ENCODE data around the gene C2.

The C2 gene

GRCh38 chr6:31899882-31900722 lies 27.4 kb upstream of the C2 start:
- Histone ChIP-seq H2AFZ (ENCODE audit: insufficient read depth, low read length, poor library complexity) (no peak overlapping the region), H4K12ac (ENCODE audit: low read depth, low read length) (no peak overlapping the region), H3K79me2 (ENCODE audit: control insufficient read depth, insufficient read depth, low read length, poor library complexity) (peaks cover 7% of the 10 kb centered on the region), H3K23ac (ENCODE audit: low read length) (no peak overlapping the region), H3K79me1 (ENCODE audit: low read length) (peaks cover 20% of the 10 kb centered on the region), H4K8ac (ENCODE audit: low read depth, low read length) (no peak overlapping the region), H2AK5ac (ENCODE audit: low read length) (no peak overlapping the region), H3K18ac (ENCODE audit: low read length) (no peak overlapping the region), H3K14ac (ENCODE audit: low read length) (no peak overlapping the region), H3K36me3 (ENCODE audit: control insufficient read depth in 1 of 2, insufficient read depth in 2 of 2, low read length in 2 of 2) (peaks cover 7 to 10% of the 10 kb centered on the region in 2 experiments), H3K9me3 (ENCODE audit: insufficient read depth, low read depth, low read length) (peaks cover 4% of the 10 kb centered on the region), H3K4ac (ENCODE audit: low read depth, low read length) (no peak overlapping the region), H2BK120ac (ENCODE audit: insufficient read depth, low read length, poor library complexity) (no peak overlapping the region), H3K4me3 (ENCODE audit: low read depth, low read length) (no peak overlapping the region), H4K91ac (ENCODE audit: low read depth, low read length) (no peak overlapping the region), H3K27me3 (ENCODE audit: insufficient read depth, low read length) (no peaks in the 10 kb centered on the region), H2BK12ac (ENCODE audit: low read length) (no peak overlapping the region), H3K4me1 (ENCODE audit: control insufficient read depth in 1 of 2, insufficient read depth in 2 of 2, low read length in 2 of 2) (peaks cover 15 to 17% of the 10 kb centered on the region in 2 experiments), H3K4me2 (ENCODE audit: low read length) (no peak overlapping the region), H3K9ac (ENCODE audit: low read length) (no peak overlapping the region), H3K27ac (ENCODE audit: low read depth, low read length) (no peak overlapping the region), H2BK5ac (ENCODE audit: low read depth, low read length, poor library complexity) (no peak overlapping the region)
- DNase-seq = no peak
- no CpG with 5 or more reads among the region's 49 CpGs for WGBS (ENCODE audit: extremely low coverage, insufficient coverage, insufficient read length)

GRCh38 chr6:31900917-31901414 lies 26.6 kb upstream of the C2 start:
- H3K4ac ChIP-seq (ENCODE audit: low read depth, low read length) = no peak overlapping the region
- no CpG with 5 or more reads among the region's 29 CpGs for WGBS (ENCODE audit: extremely low coverage, insufficient coverage, insufficient read length)
- peak overlapping the region; percentile 59 for H2AFZ ChIP-seq (ENCODE audit: insufficient read depth, low read length, poor library complexity)
- H3K18ac ChIP-seq (ENCODE audit: low read length) = peak overlapping the region; percentile 52
- peaks cover 7 to 8% of the 10 kb centered on the region in 2 experiments for H3K36me3 ChIP-seq (ENCODE audit: control insufficient read depth in 1 of 2, insufficient read depth in 2 of 2, low read length in 2 of 2)
- DNase-seq = peak; percentile 51 to 69
- H3K4me1 ChIP-seq (ENCODE audit: control insufficient read depth in 1 of 2, insufficient read depth in 2 of 2, low read length in 2 of 2) = peaks cover 15 to 17% of the 10 kb centered on the region in 2 experiments
- peak overlapping the region; percentile 77 for H4K91ac ChIP-seq (ENCODE audit: low read depth, low read length)
- H2BK5ac ChIP-seq (ENCODE audit: low read depth, low read length, poor library complexity) = no peak overlapping the region
- peak overlapping the region; percentile 18 for H3K27ac ChIP-seq (ENCODE audit: low read depth, low read length)
- no peak overlapping the region for H2BK12ac ChIP-seq (ENCODE audit: low read length)
- H3K9me3 ChIP-seq (ENCODE audit: insufficient read depth, low read depth, low read length) = peaks cover 4% of the 10 kb centered on the region
- peaks cover 7% of the 10 kb centered on the region for H3K79me2 ChIP-seq (ENCODE audit: control insufficient read depth, insufficient read depth, low read length, poor library complexity)
- H3K4me3 ChIP-seq (ENCODE audit: low read depth, low read length) = peak overlapping the region; percentile 76
- no peak overlapping the region for H3K9ac ChIP-seq (ENCODE audit: low read length)
- peak overlapping the region; percentile 83 for H2AK5ac ChIP-seq (ENCODE audit: low read length)
- H3K79me1 ChIP-seq (ENCODE audit: low read length) = peaks cover 20% of the 10 kb centered on the region
- no peaks in the 10 kb centered on the region for H3K27me3 ChIP-seq (ENCODE audit: insufficient read depth, low read length)
- peak overlapping the region; percentile 63 for H3K14ac ChIP-seq (ENCODE audit: low read length)
- no peak overlapping the region for H3K23ac ChIP-seq (ENCODE audit: low read length)
- peak overlapping the region; percentile 78 for H3K4me2 ChIP-seq (ENCODE audit: low read length)
- H4K12ac ChIP-seq (ENCODE audit: low read depth, low read length) = peak overlapping the region; percentile 63
- H4K8ac ChIP-seq (ENCODE audit: low read depth, low read length) = peak overlapping the region; percentile 61
- peak overlapping the region; percentile 5 for H2BK120ac ChIP-seq (ENCODE audit: insufficient read depth, low read length, poor library complexity)

- peak overlapping the region; percentile 51 for H4K8ac ChIP-seq (ENCODE audit: low read depth, low read length)
- H3K27me3 ChIP-seq (ENCODE audit: insufficient read depth, low read length) = no peaks in the 10 kb centered on the region
- peak overlapping the region; percentile 76 for H3K4me3 ChIP-seq (ENCODE audit: low read depth, low read length)
- peaks cover 7% of the 10 kb centered on the region for H3K79me2 ChIP-seq (ENCODE audit: control insufficient read depth, insufficient read depth, low read length, poor library complexity)
- H2BK12ac ChIP-seq (ENCODE audit: low read length) = no peak overlapping the region
- H3K18ac ChIP-seq (ENCODE audit: low read length) = peak overlapping the region; percentile 76
- H4K91ac ChIP-seq (ENCODE audit: low read depth, low read length) = peak overlapping the region; percentile 77
- no peak overlapping the region for H3K23ac ChIP-seq (ENCODE audit: low read length)
- H3K27ac ChIP-seq (ENCODE audit: low read depth, low read length) = peak overlapping the region; percentile 71
- H3K9me3 ChIP-seq (ENCODE audit: insufficient read depth, low read depth, low read length) = peaks cover 4% of the 10 kb centered on the region
- H4K12ac ChIP-seq (ENCODE audit: low read depth, low read length) = peak overlapping the region; percentile 63
- H3K4me1 ChIP-seq (ENCODE audit: control insufficient read depth in 1 of 2, insufficient read depth in 2 of 2, low read length in 2 of 2) = peaks cover 15% of the 10 kb centered on the region in 2 experiments
- H3K14ac ChIP-seq (ENCODE audit: low read length) = peak overlapping the region; percentile 81
- H3K79me1 ChIP-seq (ENCODE audit: low read length) = peaks cover 20% of the 10 kb centered on the region
- peak overlapping the region; percentile 78 for H3K4me2 ChIP-seq (ENCODE audit: low read length)
- peak overlapping the region; percentile 45 for H2AK5ac ChIP-seq (ENCODE audit: low read length)
- DNase-seq = no peak
- H2BK5ac ChIP-seq (ENCODE audit: low read depth, low read length, poor library complexity) = no peak overlapping the region
- peak overlapping the region; percentile 50 for H3K9ac ChIP-seq (ENCODE audit: low read length)
- H2AFZ ChIP-seq (ENCODE audit: insufficient read depth, low read length, poor library complexity) = peak overlapping the region; percentile 59
- peaks cover 4 to 5% of the 10 kb centered on the region in 2 experiments for H3K36me3 ChIP-seq (ENCODE audit: control insufficient read depth in 1 of 2, insufficient read depth in 2 of 2, low read length in 2 of 2)
- WGBS (ENCODE audit: extremely low coverage, insufficient coverage, insufficient read length) = no CpG with 5 or more reads among the region's 45 CpGs
- H2BK120ac ChIP-seq (ENCODE audit: insufficient read depth, low read length, poor library complexity) = peak overlapping the region; percentile 5
- H3K4ac ChIP-seq (ENCODE audit: low read depth, low read length) = peak overlapping the region; percentile 65
These were observed 26.0 kb upstream of the C2 start for GRCh38 chr6:31901415-31901952.

- H3K23ac ChIP-seq (ENCODE audit: low read length) = no peak within 1 kb of the TSS
- H3K9ac ChIP-seq (ENCODE audit: low read length) = peak within 1 kb of the TSS; percentile 50
- H3K36me3 ChIP-seq (ENCODE audit: control insufficient read depth in 1 of 2, insufficient read depth in 2 of 2, low read length in 2 of 2) = peaks cover 4 to 5% of the 10 kb centered on the region in 2 experiments
- peak within 1 kb of the TSS; percentile 61 for H4K8ac ChIP-seq (ENCODE audit: low read depth, low read length)
- peaks cover 7% of the 10 kb centered on the region for H3K79me2 ChIP-seq (ENCODE audit: control insufficient read depth, insufficient read depth, low read length, poor library complexity)
- H3K4me3 ChIP-seq (ENCODE audit: low read depth, low read length) = peak within 1 kb of the TSS; percentile 76
- WGBS (ENCODE audit: extremely low coverage, insufficient coverage, insufficient read length) = no CpG with 5 or more reads among the region's 77 CpGs
- H4K12ac ChIP-seq (ENCODE audit: low read depth, low read length) = peak within 1 kb of the TSS; percentile 63
- H2BK12ac ChIP-seq (ENCODE audit: low read length) = no peak within 1 kb of the TSS
- H3K18ac ChIP-seq (ENCODE audit: low read length) = peak within 1 kb of the TSS; percentile 76
- peak within 1 kb of the TSS; percentile 71 for H3K27ac ChIP-seq (ENCODE audit: low read depth, low read length)
- H3K4ac ChIP-seq (ENCODE audit: low read depth, low read length) = peak within 1 kb of the TSS; percentile 65
- H3K4me2 ChIP-seq (ENCODE audit: low read length) = peak within 1 kb of the TSS; percentile 78
- peak within 1 kb of the TSS; percentile 5 for H2BK120ac ChIP-seq (ENCODE audit: insufficient read depth, low read length, poor library complexity)
- peaks cover 11 to 12% of the 10 kb centered on the region in 2 experiments for H3K4me1 ChIP-seq (ENCODE audit: control insufficient read depth in 1 of 2, insufficient read depth in 2 of 2, low read length in 2 of 2)
- H3K79me1 ChIP-seq (ENCODE audit: low read length) = peaks cover 18% of the 10 kb centered on the region
- peak within 1 kb of the TSS; percentile 81 for H3K14ac ChIP-seq (ENCODE audit: low read length)
- peaks cover 4% of the 10 kb centered on the region for H3K9me3 ChIP-seq (ENCODE audit: insufficient read depth, low read depth, low read length)
- H4K91ac ChIP-seq (ENCODE audit: low read depth, low read length) = peak within 1 kb of the TSS; percentile 77
- H2AK5ac ChIP-seq (ENCODE audit: low read length) = peak within 1 kb of the TSS; percentile 83
- peak within 1 kb of the TSS; percentile 87 for H2AFZ ChIP-seq (ENCODE audit: insufficient read depth, low read length, poor library complexity)
- no peaks in the 10 kb centered on the region for H3K27me3 ChIP-seq (ENCODE audit: insufficient read depth, low read length)
- peak; percentile 54 to 67 for DNase-seq
- no peak within 1 kb of the TSS for H2BK5ac ChIP-seq (ENCODE audit: low read depth, low read length, poor library complexity)
These were observed 25.4 kb upstream of the C2 start, which contains the start of gene ZBTB12 for GRCh38 chr6:31901953-31902643. Gene ZBTB12 (minus strand): TSS chr6:31902086. CDS start chr6:31901305, 781 bp downstream.
